GM12878 (cell line): Measurements from ENCODE around the gene YIPF5. TPM values are rescaled to one million over a fixed set of nuclear protein-coding genes. Genes with fewer than 3 reads are reported as not detected.

Experiments used
- ASH2L ChIP-seq: fragments of 300-600, 200-600 bp; sonication (generic); IDR thresholded peaks from 2 replicates; pipeline ENCODE4 v1.6.1; 2017; ENCODE audit warnings: low read depth, mild to moderate bottlenecking, borderline replicate concordance
- CBFB ChIP-seq: IDR thresholded peaks from 2 replicates; pipeline ENCODE4 v1.6.1; 2016; ENCODE audit warnings: antibody characterized with exemption, low read depth
- CBX3 ChIP-seq: fragments of 200-600 bp; sonication (generic); IDR thresholded peaks from 2 replicates; pipeline ENCODE4 v1.6.1; 2016; ENCODE audit warnings: low read depth, borderline replicate concordance
- CEBPB ChIP-seq, 2 experiments: fragments of 150-350 bp in 1 of 2; IDR thresholded peaks; 2 replicates each; pipeline ENCODE4 v1.6.1; 2012 to 2014; ENCODE audit warnings: low read depth in 2 of 2, low read length in 2 of 2, borderline replicate concordance in 1 of 2, inconsistent platforms in 1 of 2
- FOXM1 ChIP-seq: IDR thresholded peaks from 2 replicates; pipeline ENCODE4 v1.6.1; 2012; ENCODE audit warnings: low read depth, mild to moderate bottlenecking, inconsistent platforms, low read length, moderate library complexity
- GATAD2B ChIP-seq: fragments of 450-650 bp; conservative IDR thresholded peaks from 2 replicates; pipeline ENCODE4 v1.6.1; 2017; ENCODE audit warnings: low read depth, mild to moderate bottlenecking, moderate library complexity
- HDGF ChIP-seq: fragments of 450-650 bp; IDR thresholded peaks from 2 replicates; pipeline ENCODE4 v1.6.1; 2016; ENCODE audit warnings: antibody characterized with exemption
- KAT2A ChIP-seq: conservative IDR thresholded peaks from 2 replicates; pipeline ENCODE4 v1.6.1; 2011; ENCODE audit warnings: low read depth, low read length; ENCODE audit not compliant: control insufficient read depth
- POLR2AphosphoS2 ChIP-seq: IDR thresholded peaks from 2 replicates; pipeline ENCODE4 v1.6.1; 2011; ENCODE audit warnings: low read depth, mild to moderate bottlenecking, low read length, improper control_type of control experiment, moderate library complexity
- RFX5 ChIP-seq: IDR thresholded peaks from 2 replicates; pipeline ENCODE4 v1.6.1; 2011; ENCODE audit warnings: low read depth, low read length, improper control_type of control experiment
- RUNX3 ChIP-seq: IDR thresholded peaks from 2 replicates; pipeline ENCODE4 v1.6.1; 2012; ENCODE audit warnings: low read length, inconsistent platforms
- SMC3 ChIP-seq: IDR thresholded peaks from 2 replicates; pipeline ENCODE4 v1.6.1; 2011; ENCODE audit warnings: low read length, improper control_type of control experiment, borderline replicate concordance
- STAT1 ChIP-seq: fragments of 450-650 bp; conservative IDR thresholded peaks from 2 replicates; pipeline ENCODE4 v1.6.1; 2014; ENCODE audit warnings: antibody characterized with exemption, mild to moderate bottlenecking
- ZNF217 ChIP-seq: fragments of 450-650 bp; IDR thresholded peaks from 2 replicates; pipeline ENCODE4 v1.6.1; 2017; ENCODE audit warnings: antibody characterized with exemption, mild to moderate bottlenecking
- ZNF274 ChIP-seq: IDR thresholded peaks from one replicate; pipeline ENCODE4 v1.8.0; 2011; ENCODE audit not compliant: insufficient read length, insufficient read depth
- polyA plus RNA-seq, 11 experiments: library from polyadenylated mRNA; depleted of rRNA in 4 of 11; unstranded in 6 of 11; stranded (reverse) in 5 of 11; fragments of >200 nt; fragmentation: Nextera tagmentation in 4 of 11; fragmentation: Illumina TruSeq in 1 of 11; extraction: Ambion mirVana in 4 of 11; extraction: Trizol in 1 of 11; gene quantifications; 1 replicate in 1 of 11; 2 replicates in 10 of 11; pipeline versions ENCODE4 v1.2.1 to v1.2.3, GENCODE V29; 2011 to 2016; ENCODE audit warnings: inconsistent platforms in 2 of 11, missing spikeins in 2 of 11, low read depth in 1 of 11
- total RNA-seq, 4 experiments: library from RNA; depleted of rRNA in 3 of 4; stranded (reverse); fragments of >200 nt in 3 of 4; fragmentation: Illumina TruSeq in 1 of 4; extraction: Trizol in 1 of 4; gene quantifications; 2 replicates each; pipeline versions ENCODE4 v1.2.1 to v1.2.3, GENCODE V29; 2013 to 2021
- TF ChIP-seq, protein P1 (sequence below): fragments of 450-650 bp; conservative IDR thresholded peaks from 2 replicates; pipeline ENCODE4 v1.6.1; 2017; ENCODE audit warnings: mild to moderate bottlenecking, moderate library complexity
- TF ChIP-seq, protein P2 (sequence below): IDR thresholded peaks from 2 replicates; pipeline ENCODE4 v1.6.1; 2011; ENCODE audit warnings: mild to moderate bottlenecking, low read depth, low read length, moderate library complexity; ENCODE audit not compliant: insufficient replicate concordance
- TF ChIP-seq, protein P3 (sequence below): fragments of 450-650 bp; IDR thresholded peaks from 2 replicates; pipeline ENCODE4 v1.6.1; 2017; ENCODE audit warnings: low read depth, mild to moderate bottlenecking, moderate library complexity

The YIPF5 gene
- total and polyA plus RNA-seq, 10 of the 15 experiments (the other 5 are each of a cell fraction or from before 2014, with no cell fraction given) = 19.5 to 50.4 (median 34.3) TPM

DNA sequence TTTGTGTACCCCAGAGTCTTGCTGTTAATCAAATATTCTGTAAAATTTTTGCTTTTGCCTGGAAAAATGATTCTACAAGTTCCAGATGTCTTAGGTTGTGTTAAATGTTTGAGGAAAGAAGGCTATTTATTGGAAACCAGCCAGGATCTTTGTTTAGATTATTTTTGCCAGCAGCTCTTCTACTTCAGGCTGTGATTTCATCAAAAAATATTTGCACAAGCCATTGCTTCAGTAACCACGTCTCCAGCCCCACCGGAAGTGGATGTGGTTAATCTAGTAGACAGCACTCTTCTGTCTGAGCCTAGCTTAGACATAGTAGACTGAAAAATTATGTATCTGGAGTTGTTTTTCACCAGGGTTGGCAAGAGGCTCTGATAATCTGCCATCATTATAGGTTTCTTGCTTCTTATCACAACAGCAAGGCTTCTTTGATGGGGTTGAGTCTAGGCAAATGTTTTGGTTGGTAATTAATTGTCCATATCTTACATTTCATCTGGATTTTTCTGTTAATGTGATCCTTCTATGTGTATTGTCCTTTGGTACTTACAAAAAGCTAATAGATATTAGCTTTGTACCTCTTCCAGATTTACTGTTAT is 17.3 kb upstream of the YIPF5 start (continued):
- TF ChIP-seq, protein P1, sequence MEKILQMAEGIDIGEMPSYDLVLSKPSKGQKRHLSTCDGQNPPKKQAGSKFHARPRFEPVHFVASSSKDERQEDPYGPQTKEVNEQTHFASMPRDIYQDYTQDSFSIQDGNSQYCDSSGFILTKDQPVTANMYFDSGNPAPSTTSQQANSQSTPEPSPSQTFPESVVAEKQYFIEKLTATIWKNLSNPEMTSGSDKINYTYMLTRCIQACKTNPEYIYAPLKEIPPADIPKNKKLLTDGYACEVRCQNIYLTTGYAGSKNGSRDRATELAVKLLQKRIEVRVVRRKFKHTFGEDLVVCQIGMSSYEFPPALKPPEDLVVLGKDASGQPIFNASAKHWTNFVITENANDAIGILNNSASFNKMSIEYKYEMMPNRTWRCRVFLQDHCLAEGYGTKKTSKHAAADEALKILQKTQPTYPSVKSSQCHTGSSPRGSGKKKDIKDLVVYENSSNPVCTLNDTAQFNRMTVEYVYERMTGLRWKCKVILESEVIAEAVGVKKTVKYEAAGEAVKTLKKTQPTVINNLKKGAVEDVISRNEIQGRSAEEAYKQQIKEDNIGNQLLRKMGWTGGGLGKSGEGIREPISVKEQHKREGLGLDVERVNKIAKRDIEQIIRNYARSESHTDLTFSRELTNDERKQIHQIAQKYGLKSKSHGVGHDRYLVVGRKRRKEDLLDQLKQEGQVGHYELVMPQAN = no peak
- no peak for TF ChIP-seq ASH2L
- no peak for TF ChIP-seq POLR2AphosphoS2
- TF ChIP-seq KAT2A = no peak
- TF ChIP-seq, protein P2, sequence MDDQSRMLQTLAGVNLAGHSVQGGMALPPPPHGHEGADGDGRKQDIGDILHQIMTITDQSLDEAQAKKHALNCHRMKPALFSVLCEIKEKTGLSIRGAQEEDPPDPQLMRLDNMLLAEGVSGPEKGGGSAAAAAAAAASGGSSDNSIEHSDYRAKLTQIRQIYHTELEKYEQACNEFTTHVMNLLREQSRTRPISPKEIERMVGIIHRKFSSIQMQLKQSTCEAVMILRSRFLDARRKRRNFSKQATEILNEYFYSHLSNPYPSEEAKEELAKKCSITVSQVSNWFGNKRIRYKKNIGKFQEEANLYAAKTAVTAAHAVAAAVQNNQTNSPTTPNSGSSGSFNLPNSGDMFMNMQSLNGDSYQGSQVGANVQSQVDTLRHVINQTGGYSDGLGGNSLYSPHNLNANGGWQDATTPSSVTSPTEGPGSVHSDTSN = no peak
- no peak for TF ChIP-seq CBX3
- TF ChIP-seq HDGF = no peak
- TF ChIP-seq GATAD2B = no peak
- TF ChIP-seq, protein P3, sequence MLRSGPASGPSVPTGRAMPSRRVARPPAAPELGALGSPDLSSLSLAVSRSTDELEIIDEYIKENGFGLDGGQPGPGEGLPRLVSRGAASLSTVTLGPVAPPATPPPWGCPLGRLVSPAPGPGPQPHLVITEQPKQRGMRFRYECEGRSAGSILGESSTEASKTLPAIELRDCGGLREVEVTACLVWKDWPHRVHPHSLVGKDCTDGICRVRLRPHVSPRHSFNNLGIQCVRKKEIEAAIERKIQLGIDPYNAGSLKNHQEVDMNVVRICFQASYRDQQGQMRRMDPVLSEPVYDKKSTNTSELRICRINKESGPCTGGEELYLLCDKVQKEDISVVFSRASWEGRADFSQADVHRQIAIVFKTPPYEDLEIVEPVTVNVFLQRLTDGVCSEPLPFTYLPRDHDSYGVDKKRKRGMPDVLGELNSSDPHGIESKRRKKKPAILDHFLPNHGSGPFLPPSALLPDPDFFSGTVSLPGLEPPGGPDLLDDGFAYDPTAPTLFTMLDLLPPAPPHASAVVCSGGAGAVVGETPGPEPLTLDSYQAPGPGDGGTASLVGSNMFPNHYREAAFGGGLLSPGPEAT = no peak
- TF ChIP-seq CEBPB (IDR thresholded peaks at IDR 0.05; ENCODE audit: borderline replicate concordance in 1 of 2, low read depth in 2 of 2, low read length in 2 of 2) = no peak
- TF ChIP-seq STAT1 = no peak
- peak; percentile 98 for TF ChIP-seq RUNX3
- TF ChIP-seq SMC3 = no peak
- TF ChIP-seq FOXM1 = peak; percentile 39; the same call in 1 of the 2 replicates
- no peak for TF ChIP-seq ZNF217
- TF ChIP-seq ZNF274 = no peak
- TF ChIP-seq CBFB = peak; percentile 84
- no peak for TF ChIP-seq RFX5
